NCI-H526 (cell line): ENCODE results near the gene IFT27.

ENCODE experiments used
- DNase-seq, 2 experiments: peaks; one replicate each; lab custom pipeline; 2025; lab: John Stamatoyannopoulos, UW

Gene IFT27

GRCh38 chr22:36796552-36797175 is 20.7 kb upstream of the IFT27 start:
- no peak for DNase-seq

DNA sequence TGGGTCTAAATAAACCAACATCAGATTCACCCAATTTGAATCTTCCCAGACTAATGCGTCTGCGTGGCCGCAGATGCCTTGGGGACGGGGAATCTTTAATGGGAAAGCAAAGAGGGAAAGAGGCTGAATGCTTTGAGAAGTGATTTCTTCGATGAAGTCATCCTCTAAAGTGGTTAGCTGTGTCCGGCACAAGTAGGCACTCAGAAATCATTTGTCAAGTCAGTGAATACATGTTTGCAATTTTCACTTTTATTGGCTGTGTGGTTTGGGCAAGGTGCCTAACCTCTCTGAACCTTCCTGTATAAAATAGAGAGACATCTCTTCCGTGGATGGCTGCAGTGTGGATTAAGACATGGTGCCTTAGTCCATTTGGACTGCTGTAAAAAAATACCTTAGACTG is 19.7 kb upstream of the IFT27 start:
- no peak for DNase-seq

DNA sequence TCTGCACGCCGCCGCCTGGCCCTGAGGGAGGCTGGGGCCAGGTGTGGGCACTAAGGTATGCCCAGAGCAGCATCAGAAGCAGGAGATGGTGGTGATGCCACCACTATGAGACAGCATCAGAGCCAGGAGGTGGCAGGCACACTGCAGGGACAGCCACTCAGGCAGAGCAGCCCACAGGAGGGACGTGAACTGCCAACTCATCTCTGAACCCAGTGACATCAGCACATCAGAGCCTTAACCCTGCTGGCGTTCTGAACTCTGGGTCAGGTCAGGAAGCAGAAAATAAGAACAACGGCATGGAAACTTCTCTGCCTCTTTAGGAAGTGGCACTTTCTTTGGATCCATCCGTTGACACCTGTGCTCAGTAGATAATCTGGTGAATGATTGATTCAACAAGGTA is 14.7 kb upstream of the IFT27 start:
- DNase-seq: no peak

DNA sequence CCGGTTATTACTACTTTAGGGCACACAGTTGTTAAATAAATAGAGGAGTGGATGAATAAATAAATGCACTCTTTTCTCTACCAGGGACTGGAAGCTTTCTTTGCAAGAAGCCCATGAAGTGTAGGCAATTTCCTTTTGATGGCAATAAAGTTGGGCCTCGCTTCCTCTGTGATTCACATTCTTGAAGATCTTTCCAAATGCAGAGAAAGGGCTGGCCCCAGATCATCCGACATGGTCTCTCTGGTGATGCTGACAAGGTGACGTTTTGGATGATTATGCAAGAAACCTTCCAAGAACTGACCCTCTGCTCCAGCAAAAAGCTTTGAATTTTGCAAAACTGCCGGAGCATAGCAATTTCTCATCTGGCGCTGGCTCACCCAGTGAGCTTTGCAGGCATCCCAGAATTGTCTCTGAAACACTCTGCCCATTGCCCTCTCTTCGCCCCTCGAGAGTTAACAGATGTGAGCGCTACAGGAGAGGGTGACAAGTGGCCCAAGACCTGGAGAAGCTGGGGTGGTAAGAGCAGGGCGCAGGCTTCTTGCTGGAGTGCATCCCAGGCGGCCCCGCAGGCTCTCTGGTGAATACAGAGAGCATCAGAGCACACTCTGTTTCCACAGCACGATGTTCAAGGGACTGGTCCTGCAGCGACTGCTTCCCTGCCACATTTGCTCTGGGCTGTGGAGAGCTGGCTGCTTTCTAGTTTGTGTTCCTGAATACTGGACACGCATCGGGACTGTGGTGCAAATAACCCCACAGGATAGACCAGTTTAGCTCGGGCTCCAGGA is 11.5 kb upstream of the IFT27 start:
- no peak for DNase-seq

DNA sequence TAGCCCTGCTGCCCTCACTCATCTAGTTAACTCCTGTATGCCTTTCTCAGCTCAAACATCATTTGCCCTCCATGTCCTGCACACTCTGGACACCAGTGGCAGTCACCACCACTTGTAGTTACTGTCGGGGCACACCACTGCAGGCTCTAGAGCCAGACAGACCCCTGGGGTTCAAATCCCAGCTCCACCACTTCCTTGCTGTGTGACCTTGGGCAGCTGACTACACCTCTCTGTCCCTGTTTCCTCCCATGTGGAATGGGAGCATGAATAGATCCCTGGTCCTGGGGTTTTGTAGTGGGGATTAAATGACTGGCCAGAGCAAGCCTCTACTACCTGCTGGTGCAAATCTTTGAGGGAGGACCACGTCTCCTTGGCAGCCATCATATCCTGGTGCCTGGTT is 7.8 kb upstream of the IFT27 start:
- no peak for DNase-seq

- peak; percentile 12 to 70 for DNase-seq
Measured at GRCh38 chr22:36781656-36782627, 6.0 kb upstream of the IFT27 start.

DNA sequence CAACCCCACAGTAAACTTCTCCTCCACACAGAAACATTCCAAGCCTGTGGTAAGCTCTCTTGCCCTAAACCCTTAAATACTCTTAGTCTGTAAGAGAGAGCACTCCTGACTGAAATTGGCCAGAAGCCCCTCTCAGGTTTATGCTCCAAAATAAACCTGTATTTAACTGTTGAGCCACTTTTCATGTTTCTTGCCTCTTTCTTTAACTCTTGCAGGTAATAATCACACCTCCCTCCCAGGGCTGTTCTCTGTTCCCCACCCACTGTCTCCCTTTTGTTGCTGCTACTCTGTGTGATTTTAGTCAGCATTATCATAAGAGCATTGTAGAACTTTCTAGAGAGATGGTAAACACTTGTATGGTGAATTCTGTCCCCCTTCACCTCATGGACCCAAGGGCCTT is 2.1 kb upstream of the IFT27 start:
- no peak for DNase-seq

DNA sequence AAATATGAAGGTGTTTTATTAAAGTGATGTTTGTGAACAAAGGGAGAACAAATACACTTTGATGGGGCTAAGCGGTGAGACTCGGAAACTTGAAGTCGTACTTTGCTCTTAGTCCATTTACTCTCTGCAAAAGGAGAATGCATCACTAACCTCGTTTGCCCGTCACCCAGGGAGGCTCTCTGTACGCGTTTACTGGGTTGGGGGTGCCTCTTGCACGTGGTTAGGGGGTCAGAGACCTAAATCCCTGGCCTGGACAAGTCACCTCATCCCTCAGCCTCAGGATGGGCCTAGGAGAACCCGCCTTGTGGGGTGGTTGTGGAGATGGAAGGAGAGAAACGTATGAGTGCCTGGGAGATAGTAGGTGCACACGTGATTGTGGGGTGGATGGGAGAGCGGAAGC is 803 bp upstream of the IFT27 start:
- DNase-seq: no peak

- DNase-seq: peak; percentile 9 to 21
Measured at GRCh38 chr22:36775586-36775963, 344 bp downstream of the IFT27 start.

- DNase-seq: peak in 1 of 2 experiments; percentile 36
Measured at GRCh38 chr22:36773935-36774334, 2.0 kb downstream of the IFT27 start.

DNA sequence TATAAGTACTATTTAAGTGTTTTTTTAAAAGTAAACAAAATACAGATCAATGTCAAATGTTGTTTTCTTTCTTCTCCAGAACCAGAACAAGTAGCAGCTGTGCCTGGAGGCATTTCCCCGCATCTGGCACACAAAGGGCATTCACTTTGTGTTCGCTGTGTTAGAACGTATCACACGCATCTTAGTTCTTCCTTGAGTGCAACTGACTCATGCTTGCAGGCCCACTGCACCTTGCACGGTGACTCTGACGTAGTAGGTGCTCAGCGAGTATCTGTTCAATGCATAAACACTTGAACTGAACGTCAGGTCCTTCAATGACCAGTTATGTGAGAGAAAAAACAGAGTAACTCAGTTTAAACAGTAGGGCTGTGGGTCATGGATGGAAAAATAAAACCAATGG is 3.5 kb downstream of the IFT27 start:
- DNase-seq: no peak

DNA sequence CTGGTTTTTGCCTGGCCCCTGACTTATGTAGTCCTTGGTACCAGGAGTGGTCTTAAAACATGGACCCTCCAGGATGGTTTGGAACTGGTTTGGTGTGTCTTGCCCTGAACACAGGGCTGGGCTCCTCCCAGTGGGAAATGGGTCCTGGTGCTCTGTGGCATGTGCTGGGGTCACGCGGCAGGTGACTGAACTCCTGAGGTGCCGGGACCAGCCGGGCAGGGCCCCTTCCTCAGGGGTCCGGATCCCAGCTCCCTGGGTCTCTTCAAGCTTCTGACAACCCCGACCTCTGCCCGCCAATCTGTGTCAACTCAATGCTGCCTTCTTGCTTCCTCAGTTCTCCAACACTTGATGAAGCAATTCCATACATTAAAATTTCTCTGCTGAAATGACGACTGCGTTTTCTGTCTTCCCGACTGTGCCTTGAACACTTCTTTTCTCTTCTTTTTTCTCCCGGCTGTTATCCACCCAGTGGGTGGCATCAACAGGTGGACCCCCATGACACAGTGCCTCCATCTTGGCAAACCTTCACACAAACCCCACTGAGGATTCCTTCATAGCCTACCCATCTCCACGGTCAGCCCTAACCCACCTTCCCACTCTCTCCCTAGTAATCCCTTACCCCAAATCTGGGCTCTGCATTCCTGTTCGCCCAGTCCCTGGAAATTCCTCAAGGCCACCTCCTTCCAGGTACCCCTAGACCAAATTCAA is 4.4 kb downstream of the IFT27 start:
- DNase-seq: no peak

DNA sequence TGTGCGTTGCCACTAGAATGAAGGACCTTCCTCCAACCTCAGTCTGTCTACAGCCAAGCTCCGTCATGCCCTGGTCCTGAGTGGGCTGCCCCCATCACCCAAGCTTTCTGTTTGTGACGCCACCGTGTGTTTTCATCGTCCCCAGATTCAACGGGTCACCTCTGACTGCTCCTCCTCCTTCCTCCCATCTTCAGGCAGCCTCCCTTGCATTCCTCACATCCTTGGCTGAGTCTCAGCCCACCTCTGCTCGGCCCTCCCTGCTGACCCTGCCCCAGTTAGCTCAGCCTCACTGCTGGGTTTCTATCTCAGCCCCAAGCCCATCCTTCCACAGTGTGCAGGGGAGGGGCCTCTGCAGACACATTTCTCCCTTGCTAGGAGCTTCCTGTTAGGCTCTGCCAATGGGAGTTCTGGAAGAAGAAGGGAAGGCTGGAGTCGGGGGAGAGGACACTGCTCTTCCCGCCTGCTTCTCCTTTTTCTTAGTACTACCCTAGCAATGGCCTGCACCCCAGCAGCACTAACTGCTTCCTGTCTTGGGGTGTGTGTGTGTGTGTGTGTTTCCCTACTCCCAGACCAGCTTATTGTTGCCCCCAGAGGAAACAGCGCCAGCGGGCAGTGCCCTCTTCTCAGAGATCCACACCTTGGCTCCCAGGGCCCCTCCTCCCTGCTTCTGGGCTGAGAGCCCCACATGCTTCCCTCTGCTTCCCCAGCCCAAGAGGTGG is 5.2 kb downstream of the IFT27 start:
- DNase-seq: no peak

GRCh38 chr22:36769541-36770512 is 6.1 kb downstream of the IFT27 start:
- DNase-seq: no peak

DNA sequence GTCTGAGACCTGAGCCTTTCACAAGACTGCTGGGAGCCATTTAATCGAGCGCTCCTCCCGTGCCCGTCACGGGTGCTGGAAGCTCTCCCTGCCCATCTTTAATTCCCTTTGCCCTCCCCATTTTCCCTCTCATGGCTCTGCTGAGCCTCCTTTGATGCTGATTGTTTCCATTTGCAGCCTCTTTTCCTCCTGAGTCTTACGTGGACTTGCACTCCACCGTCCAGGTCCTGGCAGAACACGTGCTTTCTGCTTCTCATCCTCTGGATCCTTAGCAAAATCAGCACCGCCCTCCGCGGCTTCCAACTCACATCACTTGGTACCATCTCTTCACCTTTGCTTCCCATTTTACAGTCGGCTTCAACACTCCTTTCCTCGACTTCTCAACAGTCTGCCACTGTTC is 7.3 kb downstream of the IFT27 start:
- no peak for DNase-seq

GRCh38 chr22:36768141-36768540 is 7.8 kb downstream of the IFT27 start:
- DNase-seq: no peak

GRCh38 chr22:36767035-36767775 is 8.7 kb downstream of the IFT27 start:
- no peak for DNase-seq

GRCh38 chr22:36765943-36766450 is 9.9 kb downstream of the IFT27 start:
- DNase-seq: no peak
